OCI-LY3 (cell line): ENCODE data around the gene KCNIP4.

Experiments
- CTCF ChIP-seq: fragments of 200-600, 300-600 bp; sonication (generic); IDR thresholded peaks from 2 replicates; pipeline ENCODE4 v1.5.1; 2014; ENCODE audit warnings: antibody characterized with exemption, low read length, low read depth
- EZH2phosphoT487 ChIP-seq: fragments of 200-600 bp; shearing (Covaris generic); IDR thresholded peaks from 2 replicates; pipeline ENCODE4 v1.6.1; 2018; ENCODE audit warnings: antibody characterized with exemption, mixed run types, low read depth

- TF ChIP-seq CTCF, result no peak
- no peak for TF ChIP-seq EZH2phosphoT487
These were observed 1225.1 kb downstream of the KCNIP4 start for GRCh38 chr4:20723463-20723862.
